ENCODE measurements around the gene KIFBP. TPM values are rescaled to one million over a fixed set of nuclear protein-coding genes. Genes with fewer than 3 reads are reported as not detected.

Gene KIFBP
- total and polyA plus RNA-seq, 9 of the 15 experiments (the other 6 are each of a cell fraction or from before 2014, with no cell fraction given) = 5.6 to 23.2 (median 14.8) TPM

DNA sequence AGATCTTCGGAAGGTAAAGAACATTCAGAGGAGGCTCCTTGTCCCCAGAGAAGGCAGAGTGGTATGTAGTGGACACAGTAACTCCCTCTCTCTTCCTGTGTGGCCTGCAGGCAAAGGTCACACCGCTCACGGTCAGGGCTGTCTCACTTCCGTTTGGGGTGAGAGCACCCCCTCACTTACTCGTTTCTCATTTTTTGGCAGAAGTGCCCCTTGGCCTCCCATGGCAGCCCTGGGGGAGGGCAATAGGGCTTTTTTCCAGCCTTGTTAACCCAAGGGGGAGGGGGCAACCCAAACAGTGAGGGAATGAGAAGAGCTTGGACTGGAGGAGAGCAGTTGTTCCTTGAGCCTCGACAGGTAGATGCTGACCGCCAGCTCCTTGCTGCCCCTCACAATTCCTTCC lies 67.5 kb downstream of the KIFBP start (continued):
- TF ChIP-seq FOSL1 (tag; conservative IDR thresholded peaks at IDR 0.05) (no peak), MCM3 (IDR thresholded peaks at IDR 0.05) (no peak), CBFA2T3 (IDR thresholded peaks at IDR 0.05) (no peak), DMBX1 (CRISPR knock-in tag; IDR thresholded peaks at IDR 0.05; ENCODE audit: borderline replicate concordance) (peak; percentile 60; the same call in 1 of the 2 replicates), MTA1 (IDR thresholded peaks at IDR 0.05; ENCODE audit: borderline replicate concordance) (no peak), FOXA3 (CRISPR knock-in tag; conservative IDR thresholded peaks at IDR 0.05 in 1 of 2, IDR thresholded peaks at IDR 0.05 in 1 of 2) (peak in 1 of 2 experiments; percentile 46; a peak in 1 of 4 replicates), E2F3 (CRISPR knock-in tag; IDR thresholded peaks at IDR 0.05) (0 out of 2 replicates have a peak, but pooled peaks have one; percentile 40), SMAD4 (CRISPR knock-in tag; conservative IDR thresholded peaks at IDR 0.05) (peak; percentile 64; the same call in 1 of the 2 replicates), PCBP2 (IDR thresholded peaks at IDR 0.05; ENCODE audit: low read depth, low read length, poor library complexity, severe bottlenecking) (no peak), CBFB (CRISPR knock-in tag; IDR thresholded peaks at IDR 0.05) (no peak)
- TF ChIP-seq, protein P1, sequence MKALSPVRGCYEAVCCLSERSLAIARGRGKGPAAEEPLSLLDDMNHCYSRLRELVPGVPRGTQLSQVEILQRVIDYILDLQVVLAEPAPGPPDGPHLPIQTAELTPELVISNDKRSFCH (CRISPR knock-in tag; IDR thresholded peaks at IDR 0.05) = no peak
- TF ChIP-seq, protein P1 (tag; IDR thresholded peaks at IDR 0.05) = 0 out of 2 replicates have a peak, but pooled peaks have one; percentile 35
- TF ChIP-seq, protein P2, sequence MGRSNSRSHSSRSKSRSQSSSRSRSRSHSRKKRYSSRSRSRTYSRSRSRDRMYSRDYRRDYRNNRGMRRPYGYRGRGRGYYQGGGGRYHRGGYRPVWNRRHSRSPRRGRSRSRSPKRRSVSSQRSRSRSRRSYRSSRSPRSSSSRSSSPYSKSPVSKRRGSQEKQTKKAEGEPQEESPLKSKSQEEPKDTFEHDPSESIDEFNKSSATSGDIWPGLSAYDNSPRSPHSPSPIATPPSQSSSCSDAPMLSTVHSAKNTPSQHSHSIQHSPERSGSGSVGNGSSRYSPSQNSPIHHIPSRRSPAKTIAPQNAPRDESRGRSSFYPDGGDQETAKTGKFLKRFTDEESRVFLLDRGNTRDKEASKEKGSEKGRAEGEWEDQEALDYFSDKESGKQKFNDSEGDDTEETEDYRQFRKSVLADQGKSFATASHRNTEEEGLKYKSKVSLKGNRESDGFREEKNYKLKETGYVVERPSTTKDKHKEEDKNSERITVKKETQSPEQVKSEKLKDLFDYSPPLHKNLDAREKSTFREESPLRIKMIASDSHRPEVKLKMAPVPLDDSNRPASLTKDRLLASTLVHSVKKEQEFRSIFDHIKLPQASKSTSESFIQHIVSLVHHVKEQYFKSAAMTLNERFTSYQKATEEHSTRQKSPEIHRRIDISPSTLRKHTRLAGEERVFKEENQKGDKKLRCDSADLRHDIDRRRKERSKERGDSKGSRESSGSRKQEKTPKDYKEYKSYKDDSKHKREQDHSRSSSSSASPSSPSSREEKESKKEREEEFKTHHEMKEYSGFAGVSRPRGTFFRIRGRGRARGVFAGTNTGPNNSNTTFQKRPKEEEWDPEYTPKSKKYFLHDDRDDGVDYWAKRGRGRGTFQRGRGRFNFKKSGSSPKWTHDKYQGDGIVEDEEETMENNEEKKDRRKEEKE (IDR thresholded peaks at IDR 0.05; ENCODE audit: borderline replicate concordance in 1 of 2, control insufficient read depth in 1 of 2, low read depth in 2 of 2, low read length in 1 of 2) = no peak
- TF ChIP-seq, protein P3, sequence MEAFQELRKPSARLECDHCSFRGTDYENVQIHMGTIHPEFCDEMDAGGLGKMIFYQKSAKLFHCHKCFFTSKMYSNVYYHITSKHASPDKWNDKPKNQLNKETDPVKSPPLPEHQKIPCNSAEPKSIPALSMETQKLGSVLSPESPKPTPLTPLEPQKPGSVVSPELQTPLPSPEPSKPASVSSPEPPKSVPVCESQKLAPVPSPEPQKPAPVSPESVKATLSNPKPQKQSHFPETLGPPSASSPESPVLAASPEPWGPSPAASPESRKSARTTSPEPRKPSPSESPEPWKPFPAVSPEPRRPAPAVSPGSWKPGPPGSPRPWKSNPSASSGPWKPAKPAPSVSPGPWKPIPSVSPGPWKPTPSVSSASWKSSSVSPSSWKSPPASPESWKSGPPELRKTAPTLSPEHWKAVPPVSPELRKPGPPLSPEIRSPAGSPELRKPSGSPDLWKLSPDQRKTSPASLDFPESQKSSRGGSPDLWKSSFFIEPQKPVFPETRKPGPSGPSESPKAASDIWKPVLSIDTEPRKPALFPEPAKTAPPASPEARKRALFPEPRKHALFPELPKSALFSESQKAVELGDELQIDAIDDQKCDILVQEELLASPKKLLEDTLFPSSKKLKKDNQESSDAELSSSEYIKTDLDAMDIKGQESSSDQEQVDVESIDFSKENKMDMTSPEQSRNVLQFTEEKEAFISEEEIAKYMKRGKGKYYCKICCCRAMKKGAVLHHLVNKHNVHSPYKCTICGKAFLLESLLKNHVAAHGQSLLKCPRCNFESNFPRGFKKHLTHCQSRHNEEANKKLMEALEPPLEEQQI (IDR thresholded peaks at IDR 0.05) = no peak
- TF ChIP-seq, protein P4, sequence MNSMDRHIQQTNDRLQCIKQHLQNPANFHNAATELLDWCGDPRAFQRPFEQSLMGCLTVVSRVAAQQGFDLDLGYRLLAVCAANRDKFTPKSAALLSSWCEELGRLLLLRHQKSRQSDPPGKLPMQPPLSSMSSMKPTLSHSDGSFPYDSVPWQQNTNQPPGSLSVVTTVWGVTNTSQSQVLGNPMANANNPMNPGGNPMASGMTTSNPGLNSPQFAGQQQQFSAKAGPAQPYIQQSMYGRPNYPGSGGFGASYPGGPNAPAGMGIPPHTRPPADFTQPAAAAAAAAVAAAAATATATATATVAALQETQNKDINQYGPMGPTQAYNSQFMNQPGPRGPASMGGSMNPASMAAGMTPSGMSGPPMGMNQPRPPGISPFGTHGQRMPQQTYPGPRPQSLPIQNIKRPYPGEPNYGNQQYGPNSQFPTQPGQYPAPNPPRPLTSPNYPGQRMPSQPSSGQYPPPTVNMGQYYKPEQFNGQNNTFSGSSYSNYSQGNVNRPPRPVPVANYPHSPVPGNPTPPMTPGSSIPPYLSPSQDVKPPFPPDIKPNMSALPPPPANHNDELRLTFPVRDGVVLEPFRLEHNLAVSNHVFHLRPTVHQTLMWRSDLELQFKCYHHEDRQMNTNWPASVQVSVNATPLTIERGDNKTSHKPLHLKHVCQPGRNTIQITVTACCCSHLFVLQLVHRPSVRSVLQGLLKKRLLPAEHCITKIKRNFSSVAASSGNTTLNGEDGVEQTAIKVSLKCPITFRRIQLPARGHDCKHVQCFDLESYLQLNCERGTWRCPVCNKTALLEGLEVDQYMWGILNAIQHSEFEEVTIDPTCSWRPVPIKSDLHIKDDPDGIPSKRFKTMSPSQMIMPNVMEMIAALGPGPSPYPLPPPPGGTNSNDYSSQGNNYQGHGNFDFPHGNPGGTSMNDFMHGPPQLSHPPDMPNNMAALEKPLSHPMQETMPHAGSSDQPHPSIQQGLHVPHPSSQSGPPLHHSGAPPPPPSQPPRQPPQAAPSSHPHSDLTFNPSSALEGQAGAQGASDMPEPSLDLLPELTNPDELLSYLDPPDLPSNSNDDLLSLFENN (IDR thresholded peaks at IDR 0.05; ENCODE audit: low read depth in 2 of 2, low read length in 2 of 2) = no peak

Data from K562 (cell line).